K562 (cell line): ENCODE results near the gene KCTD7. TPM values are rescaled to one million over a fixed set of nuclear protein-coding genes. Genes with fewer than 3 reads are reported as not detected.
A peak's percentile ranks its signal among the peaks of the same experiment; 100 is the strongest.

Experiments used
- CHCHD3 ChIP-seq: fragments of 250-450 bp; sonication (Bioruptor Pico); IDR thresholded peaks from 2 replicates; pipeline ENCODE4 v2.1.2; 2022; ENCODE audit warnings: mild to moderate bottlenecking
- CREBBP ChIP-seq: IDR thresholded peaks from one replicate; pipeline ENCODE4 v1.6.1; 2012; ENCODE audit warnings: low read depth, mild to moderate bottlenecking, control low read depth, inconsistent platforms, low read length
- HNRNPK ChIP-seq: fragments of 200-400 bp; formaldehyde crosslinking; IDR thresholded peaks from one replicate; pipeline ENCODE4 v1.6.1; 2018; ENCODE audit warnings: mild to moderate bottlenecking, low read depth, low read length; ENCODE audit not compliant: poor library complexity, severe bottlenecking
- JUNB ChIP-seq: fragments of 450-650 bp; formaldehyde crosslinking; conservative IDR thresholded peaks from 2 replicates; pipeline ENCODE4 v1.4.0; 2020; ENCODE audit warnings: mild to moderate bottlenecking
- MAFK ChIP-seq: IDR thresholded peaks from 2 replicates; pipeline ENCODE4 v1.6.1; 2011; ENCODE audit warnings: low read length, improper control_type of control experiment
- MIER1 ChIP-seq: fragments of 450-650 bp; IDR thresholded peaks from 2 replicates; pipeline ENCODE4 v1.6.1; 2016; ENCODE audit warnings: antibody characterized with exemption, mild to moderate bottlenecking, low read depth
- MYNN ChIP-seq, 2 experiments: sonication (generic); formaldehyde crosslinking in 1 of 2; IDR thresholded peaks; 2 replicates each; pipeline versions ENCODE4 v1.5.0 to v1.6.1; 2016 to 2020; ENCODE audit warnings: antibody characterized with exemption in 1 of 2, missing genetic modification reagents in 1 of 2
- NCOA2 ChIP-seq, 2 experiments: fragments of 450-650 bp; IDR thresholded peaks; 2 replicates each; pipeline ENCODE4 v1.6.1; 2018; ENCODE audit warnings: mild to moderate bottlenecking in 2 of 2, moderate library complexity in 1 of 2; ENCODE audit not compliant: partially characterized antibody in 2 of 2
- NCOA6 ChIP-seq: fragments of 450-650 bp; IDR thresholded peaks from 2 replicates; pipeline ENCODE4 v1.6.1; 2017; ENCODE audit warnings: mild to moderate bottlenecking
- NFATC3 ChIP-seq: fragments of 450-650 bp; IDR thresholded peaks from 2 replicates; pipeline ENCODE4 v1.6.1; 2017; ENCODE audit warnings: mild to moderate bottlenecking
- NUFIP1 ChIP-seq: fragments of 450-650 bp; IDR thresholded peaks from 2 replicates; pipeline ENCODE4 v1.6.1; 2018; ENCODE audit not compliant: partially characterized antibody
- RBFOX2 ChIP-seq: fragments of 200-400 bp; formaldehyde crosslinking; IDR thresholded peaks from 2 replicates; pipeline ENCODE4 v1.6.1; 2017; ENCODE audit warnings: low read depth, mild to moderate bottlenecking, low read length, moderate library complexity
- SMARCA5 ChIP-seq: fragments of 450-650 bp; IDR thresholded peaks from 2 replicates; pipeline ENCODE4 v1.6.1; 2016
- SMARCC2 ChIP-seq: fragments of 450-650 bp; IDR thresholded peaks from 2 replicates; pipeline ENCODE4 v1.6.1; 2017; ENCODE audit warnings: antibody characterized with exemption, moderate library complexity, mild to moderate bottlenecking, low read depth
- SRF ChIP-seq, 2 experiments: fragments of 250-450, 450-650 bp in 1 of 2; sonication (Bioruptor Pico) in 1 of 2; sonication (generic) in 1 of 2; formaldehyde crosslinking; IDR thresholded peaks; 2 replicates each; pipeline versions ENCODE4 v1.5.0 to v1.5.1; 2020 to 2022; ENCODE audit warnings: mild to moderate bottlenecking in 1 of 2, missing genetic modification reagents in 1 of 2
- SRSF3 ChIP-seq: fragments of 200-400 bp; formaldehyde crosslinking; IDR thresholded peaks from 2 replicates; pipeline ENCODE4 v1.6.1; 2016; ENCODE audit warnings: mild to moderate bottlenecking, low read length, moderate library complexity; ENCODE audit not compliant: insufficient read depth
- TOE1 ChIP-seq, 2 experiments: fragments of 450-650 bp in 1 of 2; sonication (generic) in 1 of 2; formaldehyde crosslinking in 1 of 2; IDR thresholded peaks; 2 replicates each; pipeline versions ENCODE4 v1.7.1 to v1.8.0; 2016 to 2022; ENCODE audit warnings: borderline replicate concordance in 2 of 2, mild to moderate bottlenecking in 2 of 2, antibody characterized with exemption in 1 of 2, inconsistent platforms in 1 of 2, low read depth in 1 of 2, missing genetic modification reagents in 1 of 2, moderate library complexity in 1 of 2
- XRCC3 ChIP-seq: fragments of 450-650 bp; IDR thresholded peaks from 2 replicates; pipeline ENCODE4 v1.6.1; 2017; ENCODE audit warnings: mild to moderate bottlenecking, moderate library complexity
- ZBED1 ChIP-seq: IDR thresholded peaks from 2 replicates; pipeline ENCODE4 v1.6.1; 2014
- ZNF197 ChIP-seq: fragments of 200-800 bp; sonication (Bioruptor generic); IDR thresholded peaks from 2 replicates; pipeline ENCODE4 v1.6.1; 2016; ENCODE audit warnings: low read depth, missing genetic modification characterization, missing compliant biosample characterization
- ZNF431 ChIP-seq: sonication (generic); formaldehyde crosslinking; IDR thresholded peaks from 2 replicates; pipeline ENCODE4 v1.8.0; 2022; ENCODE audit warnings: mild to moderate bottlenecking, missing genetic modification reagents
- ZNF584 ChIP-seq: fragments of 200-800 bp; sonication (Bioruptor generic); IDR thresholded peaks from 2 replicates; pipeline ENCODE4 v1.6.1; 2016; ENCODE audit warnings: low read depth, mild to moderate bottlenecking, missing genetic modification characterization, missing compliant biosample characterization
- ZNF717 ChIP-seq: fragments of 250-450 bp; sonication (Bioruptor Pico); IDR thresholded peaks from 2 replicates; pipeline ENCODE4 v1.5.0; 2021
- ZZZ3 ChIP-seq: fragments of 450-650 bp; IDR thresholded peaks from 2 replicates; pipeline ENCODE4 v1.6.1; 2016; ENCODE audit warnings: antibody characterized with exemption, mild to moderate bottlenecking, moderate library complexity
- polyA plus RNA-seq, 8 experiments: library from polyadenylated mRNA; depleted of rRNA in 4 of 8; stranded (reverse) in 5 of 8; unstranded in 3 of 8; fragments of >200 nt; fragmentation: Nextera tagmentation in 2 of 8; fragmentation: Illumina TruSeq in 1 of 8; extraction: Ambion mirVana in 2 of 8; extraction: Trizol in 1 of 8; gene quantifications; 2 replicates each; pipeline versions ENCODE4 v1.2.1 to v1.2.3, GENCODE V29; 2011 to 2014; ENCODE audit warnings: inconsistent platforms in 1 of 8, missing spikeins in 1 of 8
- total RNA-seq, 7 experiments: library from RNA; depleted of rRNA in 6 of 7; stranded (reverse); fragments of >200 nt in 6 of 7; fragmentation: Illumina TruSeq in 2 of 7; extraction: Trizol in 2 of 7; gene quantifications; 2 replicates each; pipeline versions ENCODE4 v1.2.1 to v1.2.3, GENCODE V29; 2011 to 2021; ENCODE audit warnings: low replicate concordance in 1 of 7
- TF ChIP-seq, protein P1 (sequence below): fragments of 250-450 bp; sonication (Bioruptor Pico); IDR thresholded peaks from 2 replicates; pipeline ENCODE4 v1.4.0; 2020
- TF ChIP-seq, protein P2 (sequence below): fragments of 450-650 bp; formaldehyde crosslinking; IDR thresholded peaks from 2 replicates; pipeline ENCODE4 v1.4.0; 2020; ENCODE audit warnings: mild to moderate bottlenecking
- TF ChIP-seq, protein P3 (sequence below): fragments of 200-800 bp; sonication (Bioruptor generic); IDR thresholded peaks from 2 replicates; pipeline ENCODE4 v1.6.1; 2017; ENCODE audit warnings: missing genetic modification characterization, missing compliant biosample characterization

KCTD7 gene
- total and polyA plus RNA-seq, 9 of the 15 experiments (the other 6 are each of a cell fraction or from before 2014, with no cell fraction given): 1.5 to 26.0 (median 9.0) TPM

DNA sequence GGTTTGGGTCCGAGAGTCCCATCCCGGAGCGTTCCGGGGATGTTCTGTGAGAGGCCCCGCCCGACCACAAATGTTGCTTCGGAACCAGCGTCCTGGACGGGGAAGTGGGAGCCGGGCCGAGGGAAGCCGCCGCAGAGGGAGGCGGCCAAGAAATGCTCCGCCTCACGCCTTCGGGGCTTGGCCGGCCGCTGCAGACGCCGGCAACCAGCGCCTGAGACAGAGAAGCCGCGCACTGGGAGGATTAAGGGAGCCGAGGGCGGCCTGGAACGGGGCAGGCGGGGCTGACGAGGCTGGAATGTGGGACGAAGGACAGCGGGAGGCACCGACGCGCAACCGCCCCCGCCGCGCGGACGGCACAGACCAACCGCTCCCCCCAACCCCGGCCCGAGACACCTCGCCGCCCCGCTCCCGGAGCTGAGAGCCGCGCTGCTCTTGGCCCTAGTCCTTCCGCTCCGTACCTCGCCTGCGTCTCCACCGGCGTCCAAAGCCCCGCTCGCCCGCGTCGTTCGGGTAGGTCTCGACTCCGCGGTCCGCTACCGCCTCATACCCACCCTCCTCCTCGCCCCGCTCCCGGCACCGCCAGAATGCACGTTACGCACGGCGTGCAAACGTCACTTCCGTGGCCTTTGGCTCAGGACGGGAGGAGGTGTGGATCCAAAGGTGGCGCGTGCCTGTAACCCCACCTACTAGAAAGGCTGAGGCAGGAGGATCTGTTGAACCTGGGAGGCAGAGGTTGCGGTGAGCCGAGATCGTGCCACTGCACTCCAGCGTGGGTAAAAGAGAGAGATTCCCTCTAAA lies 36.7 kb upstream of the KCTD7 start (continued):
- TF ChIP-seq, protein P1, sequence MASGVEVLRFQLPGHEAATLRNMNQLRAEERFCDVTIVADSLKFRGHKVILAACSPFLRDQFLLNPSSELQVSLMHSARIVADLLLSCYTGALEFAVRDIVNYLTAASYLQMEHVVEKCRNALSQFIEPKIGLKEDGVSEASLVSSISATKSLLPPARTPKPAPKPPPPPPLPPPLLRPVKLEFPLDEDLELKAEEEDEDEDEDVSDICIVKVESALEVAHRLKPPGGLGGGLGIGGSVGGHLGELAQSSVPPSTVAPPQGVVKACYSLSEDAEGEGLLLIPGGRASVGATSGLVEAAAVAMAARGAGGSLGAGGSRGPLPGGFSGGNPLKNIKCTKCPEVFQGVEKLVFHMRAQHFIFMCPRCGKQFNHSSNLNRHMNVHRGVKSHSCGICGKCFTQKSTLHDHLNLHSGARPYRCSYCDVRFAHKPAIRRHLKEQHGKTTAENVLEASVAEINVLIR: peak; percentile 84
- TF ChIP-seq, protein P2, sequence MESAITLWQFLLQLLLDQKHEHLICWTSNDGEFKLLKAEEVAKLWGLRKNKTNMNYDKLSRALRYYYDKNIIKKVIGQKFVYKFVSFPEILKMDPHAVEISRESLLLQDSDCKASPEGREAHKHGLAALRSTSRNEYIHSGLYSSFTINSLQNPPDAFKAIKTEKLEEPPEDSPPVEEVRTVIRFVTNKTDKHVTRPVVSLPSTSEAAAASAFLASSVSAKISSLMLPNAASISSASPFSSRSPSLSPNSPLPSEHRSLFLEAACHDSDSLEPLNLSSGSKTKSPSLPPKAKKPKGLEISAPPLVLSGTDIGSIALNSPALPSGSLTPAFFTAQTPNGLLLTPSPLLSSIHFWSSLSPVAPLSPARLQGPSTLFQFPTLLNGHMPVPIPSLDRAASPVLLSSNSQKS (CRISPR knock-in tag): no peak
- TF ChIP-seq CHCHD3 (no peak), ZBED1 (peak; percentile 32; the same call in 1 of the 2 replicates), NUFIP1 (no peak), ZNF431 (CRISPR knock-in tag) (0 out of 2 replicates have a peak, but pooled peaks have one; percentile 49), ZNF717 (CRISPR knock-in tag) (no peak), HNRNPK (no peak), SRSF3 (no peak), CREBBP (no peak), SMARCA5 (no peak; the same call in 1 of the 2 replicates), JUNB (no peak), SRF (CRISPR knock-in tag; IDR thresholded peaks at IDR 0.05) (no peak), SMARCC2 (no peak), MYNN (IDR thresholded peaks at IDR 0.05) (no peak), MYNN (CRISPR knock-in tag; IDR thresholded peaks at IDR 0.05) (no peak), TOE1 (IDR thresholded peaks at IDR 0.05; ENCODE audit: borderline replicate concordance) (peak; percentile 71), TOE1 (CRISPR knock-in tag; IDR thresholded peaks at IDR 0.05; ENCODE audit: borderline replicate concordance, low read depth) (no peak), NCOA2 (IDR thresholded peaks at IDR 0.05; ENCODE audit: partially characterized antibody in 2 of 2) (no peak), NFATC3 (no peak), ZNF197 (no peak), ZZZ3 (no peak), RBFOX2 (peak; percentile 88), NCOA6 (peak; percentile 91), ZNF584 (CRISPR knock-in tag) (no peak), MIER1 (peak; percentile 62; the same call in 1 of the 2 replicates), MAFK (0 out of 2 replicates have a peak, but pooled peaks have one; percentile 2), XRCC3 (no peak)
- TF ChIP-seq, protein P3, sequence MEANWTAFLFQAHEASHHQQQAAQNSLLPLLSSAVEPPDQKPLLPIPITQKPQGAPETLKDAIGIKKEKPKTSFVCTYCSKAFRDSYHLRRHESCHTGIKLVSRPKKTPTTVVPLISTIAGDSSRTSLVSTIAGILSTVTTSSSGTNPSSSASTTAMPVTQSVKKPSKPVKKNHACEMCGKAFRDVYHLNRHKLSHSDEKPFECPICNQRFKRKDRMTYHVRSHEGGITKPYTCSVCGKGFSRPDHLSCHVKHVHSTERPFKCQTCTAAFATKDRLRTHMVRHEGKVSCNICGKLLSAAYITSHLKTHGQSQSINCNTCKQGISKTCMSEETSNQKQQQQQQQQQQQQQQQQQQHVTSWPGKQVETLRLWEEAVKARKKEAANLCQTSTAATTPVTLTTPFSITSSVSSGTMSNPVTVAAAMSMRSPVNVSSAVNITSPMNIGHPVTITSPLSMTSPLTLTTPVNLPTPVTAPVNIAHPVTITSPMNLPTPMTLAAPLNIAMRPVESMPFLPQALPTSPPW (CRISPR knock-in tag): peak; percentile 92
